HEK293 (cell line): ENCODE data around the gene RNH1.

Experiments used
- GLI2 ChIP-seq: fragments of 450-650 bp; formaldehyde crosslinking; IDR thresholded peaks from 2 replicates; pipeline ENCODE4; 2017; ENCODE audit warnings: missing biosample characterization, missing genetic modification characterization, low read depth, borderline replicate concordance
- GLIS1 ChIP-seq: fragments of 450-650 bp; formaldehyde crosslinking; IDR thresholded peaks from 2 replicates; pipeline ENCODE4 v1.5.1; 2016; ENCODE audit warnings: missing biosample characterization, missing genetic modification characterization
- MYNN ChIP-seq: fragments of 450-650 bp; formaldehyde crosslinking; IDR thresholded peaks from 2 replicates; pipeline ENCODE4 v1.5.1; 2016; ENCODE audit warnings: missing biosample characterization, missing genetic modification characterization, borderline replicate concordance
- TCF7L2 ChIP-seq: IDR thresholded peaks from 2 replicates; pipeline ENCODE4 v1.6.1; 2011; ENCODE audit warnings: low read depth, mild to moderate bottlenecking, inconsistent platforms, low read length, moderate library complexity, borderline replicate concordance
- YY1 ChIP-seq: fragments of 450-650 bp; formaldehyde crosslinking; IDR thresholded peaks from 2 replicates; pipeline ENCODE4 v1.5.1; 2018; ENCODE audit warnings: missing biosample characterization, missing genetic modification characterization
- ZBTB20 ChIP-seq: fragments of 450-650 bp; formaldehyde crosslinking; IDR thresholded peaks from 2 replicates; pipeline ENCODE4 v1.5.1; 2016; ENCODE audit warnings: missing biosample characterization, missing genetic modification characterization
- ZFP41 ChIP-seq: fragments of 450-650 bp; formaldehyde crosslinking; IDR thresholded peaks from 2 replicates; pipeline ENCODE4 v1.5.1; 2016; ENCODE audit warnings: missing biosample characterization, missing genetic modification characterization, borderline replicate concordance
- ZNF138 ChIP-seq: fragments of 450-650 bp; formaldehyde crosslinking; IDR thresholded peaks from 2 replicates; pipeline ENCODE4 v1.5.1; 2016; ENCODE audit warnings: missing biosample characterization, missing genetic modification characterization, borderline replicate concordance
- ZNF266 ChIP-seq: fragments of 450-650 bp; formaldehyde crosslinking; IDR thresholded peaks from 2 replicates; pipeline ENCODE4 v1.5.1; 2016; ENCODE audit warnings: missing biosample characterization, missing genetic modification characterization, low read depth
- ZNF324 ChIP-seq: fragments of 450-650 bp; formaldehyde crosslinking; IDR thresholded peaks from 2 replicates; pipeline ENCODE4 v1.5.1; 2016; ENCODE audit warnings: missing biosample characterization, missing genetic modification characterization
- ZNF473 ChIP-seq: fragments of 450-650 bp; formaldehyde crosslinking; IDR thresholded peaks from 2 replicates; pipeline ENCODE4 v1.5.1; 2017; ENCODE audit warnings: missing biosample characterization, missing genetic modification characterization
- ZNF521 ChIP-seq: fragments of 450-650 bp; formaldehyde crosslinking; IDR thresholded peaks from 2 replicates; pipeline ENCODE4 v1.5.1; 2017; ENCODE audit warnings: missing biosample characterization, mild to moderate bottlenecking, missing genetic modification characterization
- ZNF560 ChIP-seq: fragments of 450-650 bp; formaldehyde crosslinking; IDR thresholded peaks from 2 replicates; pipeline ENCODE4 v1.5.1; 2017; ENCODE audit warnings: missing biosample characterization, missing genetic modification characterization, borderline replicate concordance
- ZNF658 ChIP-seq: fragments of 450-650 bp; formaldehyde crosslinking; IDR thresholded peaks from 2 replicates; pipeline ENCODE4; 2016; ENCODE audit warnings: missing biosample characterization, missing genetic modification characterization
- ZNF701 ChIP-seq: fragments of 450-650 bp; formaldehyde crosslinking; IDR thresholded peaks from 2 replicates; pipeline ENCODE4 v1.5.1; 2016; ENCODE audit warnings: missing biosample characterization, missing genetic modification characterization
- ZNF777 ChIP-seq: fragments of 450-650 bp; formaldehyde crosslinking; IDR thresholded peaks from 2 replicates; pipeline ENCODE4 v1.5.1; 2017; ENCODE audit warnings: missing biosample characterization, missing genetic modification characterization, borderline replicate concordance
- ZXDB ChIP-seq: fragments of 450-650 bp; formaldehyde crosslinking; IDR thresholded peaks from 2 replicates; pipeline ENCODE4 v1.5.1; 2016; ENCODE audit warnings: missing biosample characterization, missing genetic modification characterization
- TF ChIP-seq, protein P1 (sequence below): fragments of 450-650 bp; formaldehyde crosslinking; IDR thresholded peaks from 2 replicates; pipeline ENCODE4 v1.5.1; 2016; ENCODE audit warnings: missing biosample characterization, missing genetic modification characterization
- TF ChIP-seq, protein P2 (sequence below): fragments of 450-650 bp; formaldehyde crosslinking; IDR thresholded peaks from 2 replicates; pipeline ENCODE4 v1.5.1; 2016; ENCODE audit warnings: missing biosample characterization, missing genetic modification characterization
- TF ChIP-seq, protein P3 (sequence below): sonication (generic); formaldehyde crosslinking; IDR thresholded peaks from 2 replicates; pipeline ENCODE4 v1.8.1; 2022; ENCODE audit warnings: mild to moderate bottlenecking, moderate library complexity, missing genetic modification reagents
- TF ChIP-seq, protein P4 (sequence below): fragments of 450-650 bp; formaldehyde crosslinking; IDR thresholded peaks from 2 replicates; pipeline ENCODE4 v1.5.1; 2016; ENCODE audit warnings: missing biosample characterization, missing genetic modification characterization
- TF ChIP-seq, protein P5 (sequence below): fragments of 450-650 bp; formaldehyde crosslinking; IDR thresholded peaks from 2 replicates; pipeline ENCODE4 v1.5.1; 2016; ENCODE audit warnings: missing biosample characterization, missing genetic modification characterization, low read depth
- TF ChIP-seq, protein P6 (sequence below): fragments of 450-650 bp; formaldehyde crosslinking; IDR thresholded peaks from 2 replicates; pipeline ENCODE4 v1.5.1; 2016; ENCODE audit warnings: missing biosample characterization, missing genetic modification characterization
- TF ChIP-seq, protein P7 (sequence below): fragments of 450-650 bp; formaldehyde crosslinking; IDR thresholded peaks from 2 replicates; pipeline ENCODE4 v1.5.0; 2017; ENCODE audit warnings: missing biosample characterization, missing genetic modification characterization, borderline replicate concordance

RNH1 gene

DNA sequence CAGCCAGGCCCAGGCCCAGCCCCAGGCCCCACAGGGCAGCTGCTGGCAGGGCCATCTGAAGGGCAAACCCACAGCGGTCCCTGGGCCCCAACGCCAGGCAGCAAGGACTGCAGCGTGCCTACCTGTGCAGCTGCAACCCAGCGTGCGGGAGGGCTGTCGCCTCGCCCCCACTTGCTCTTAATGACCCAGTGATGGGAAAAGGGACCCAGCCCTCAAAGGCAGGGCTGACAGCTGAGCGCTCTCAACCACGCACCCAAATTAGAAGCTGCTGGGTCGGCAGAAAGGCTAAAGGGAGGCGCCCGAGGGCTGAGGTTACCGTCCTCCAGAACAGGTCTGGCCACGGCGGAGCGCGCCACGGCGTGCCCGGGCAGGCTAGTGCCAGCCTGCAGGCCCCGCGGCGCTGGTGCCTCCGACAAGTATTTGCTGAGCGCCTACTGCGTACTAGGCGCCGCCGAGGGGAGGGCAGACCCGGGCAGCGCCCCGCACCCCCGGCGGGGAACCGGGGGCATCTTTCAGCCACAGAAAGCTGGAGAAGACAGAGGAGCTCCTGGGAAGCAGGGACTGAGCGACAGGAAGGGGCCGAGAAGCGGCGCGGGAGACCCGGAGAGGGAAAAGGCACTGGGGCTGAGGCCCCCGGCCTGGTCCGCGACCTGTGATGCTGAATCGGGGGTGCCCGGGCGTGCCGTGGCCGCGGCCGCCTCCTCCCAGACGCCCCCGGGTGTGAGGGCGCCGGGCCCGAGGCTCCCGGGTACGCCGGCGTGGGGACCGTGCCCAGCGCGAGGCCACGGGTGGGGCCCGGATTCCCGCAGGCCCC lies 27.6 kb upstream of the RNH1 start (continued):
- TF ChIP-seq TCF7L2 (no peak), ZNF521 (tag by site-specific recombination) (no peak), ZNF138 (tag by site-specific recombination) (no peak), MYNN (no peak), ZNF701 (no peak), YY1 (tag by site-specific recombination) (no peak), ZXDB (tag by site-specific recombination) (no peak), ZNF324 (tag by site-specific recombination) (no peak), GLIS1 (tag by site-specific recombination) (no peak), ZFP41 (no peak), GLI2 (tag by site-specific recombination) (no peak), ZNF266 (tag by site-specific recombination) (no peak), ZBTB20 (tag by site-specific recombination) (peak; percentile 66; the same call in 1 of the 2 replicates), ZNF658 (tag by site-specific recombination) (no peak), ZNF560 (no peak), ZNF473 (tag by site-specific recombination) (no peak), ZNF777 (tag by site-specific recombination) (no peak)
- TF ChIP-seq, protein P1, sequence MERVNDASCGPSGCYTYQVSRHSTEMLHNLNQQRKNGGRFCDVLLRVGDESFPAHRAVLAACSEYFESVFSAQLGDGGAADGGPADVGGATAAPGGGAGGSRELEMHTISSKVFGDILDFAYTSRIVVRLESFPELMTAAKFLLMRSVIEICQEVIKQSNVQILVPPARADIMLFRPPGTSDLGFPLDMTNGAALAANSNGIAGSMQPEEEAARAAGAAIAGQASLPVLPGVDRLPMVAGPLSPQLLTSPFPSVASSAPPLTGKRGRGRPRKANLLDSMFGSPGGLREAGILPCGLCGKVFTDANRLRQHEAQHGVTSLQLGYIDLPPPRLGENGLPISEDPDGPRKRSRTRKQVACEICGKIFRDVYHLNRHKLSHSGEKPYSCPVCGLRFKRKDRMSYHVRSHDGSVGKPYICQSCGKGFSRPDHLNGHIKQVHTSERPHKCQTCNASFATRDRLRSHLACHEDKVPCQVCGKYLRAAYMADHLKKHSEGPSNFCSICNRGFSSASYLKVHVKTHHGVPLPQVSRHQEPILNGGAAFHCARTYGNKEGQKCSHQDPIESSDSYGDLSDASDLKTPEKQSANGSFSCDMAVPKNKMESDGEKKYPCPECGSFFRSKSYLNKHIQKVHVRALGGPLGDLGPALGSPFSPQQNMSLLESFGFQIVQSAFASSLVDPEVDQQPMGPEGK (tag by site-specific recombination), result peak; percentile 73
- TF ChIP-seq, protein P2, sequence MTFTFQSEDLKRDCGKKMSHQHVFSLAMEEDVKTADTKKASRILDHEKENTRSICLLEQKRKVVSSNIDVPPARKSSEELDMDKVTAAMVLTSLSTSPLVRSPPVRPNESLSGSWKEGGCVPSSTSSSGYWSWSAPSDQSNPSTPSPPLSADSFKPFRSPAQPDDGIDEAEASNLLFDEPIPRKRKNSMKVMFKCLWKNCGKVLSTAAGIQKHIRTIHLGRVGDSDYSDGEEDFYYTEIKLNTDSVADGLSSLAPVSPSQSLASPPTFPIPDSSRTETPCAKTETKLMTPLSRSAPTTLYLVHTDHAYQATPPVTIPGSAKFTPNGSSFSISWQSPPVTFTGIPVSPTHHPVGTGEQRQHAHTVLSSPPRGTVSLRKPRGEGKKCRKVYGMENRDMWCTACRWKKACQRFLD (tag by site-specific recombination), result no peak
- TF ChIP-seq, protein P3, sequence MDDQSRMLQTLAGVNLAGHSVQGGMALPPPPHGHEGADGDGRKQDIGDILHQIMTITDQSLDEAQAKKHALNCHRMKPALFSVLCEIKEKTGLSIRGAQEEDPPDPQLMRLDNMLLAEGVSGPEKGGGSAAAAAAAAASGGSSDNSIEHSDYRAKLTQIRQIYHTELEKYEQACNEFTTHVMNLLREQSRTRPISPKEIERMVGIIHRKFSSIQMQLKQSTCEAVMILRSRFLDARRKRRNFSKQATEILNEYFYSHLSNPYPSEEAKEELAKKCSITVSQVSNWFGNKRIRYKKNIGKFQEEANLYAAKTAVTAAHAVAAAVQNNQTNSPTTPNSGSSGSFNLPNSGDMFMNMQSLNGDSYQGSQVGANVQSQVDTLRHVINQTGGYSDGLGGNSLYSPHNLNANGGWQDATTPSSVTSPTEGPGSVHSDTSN (CRISPR knock-in tag), result no peak; the same call in 1 of the 2 replicates
- TF ChIP-seq, protein P4, sequence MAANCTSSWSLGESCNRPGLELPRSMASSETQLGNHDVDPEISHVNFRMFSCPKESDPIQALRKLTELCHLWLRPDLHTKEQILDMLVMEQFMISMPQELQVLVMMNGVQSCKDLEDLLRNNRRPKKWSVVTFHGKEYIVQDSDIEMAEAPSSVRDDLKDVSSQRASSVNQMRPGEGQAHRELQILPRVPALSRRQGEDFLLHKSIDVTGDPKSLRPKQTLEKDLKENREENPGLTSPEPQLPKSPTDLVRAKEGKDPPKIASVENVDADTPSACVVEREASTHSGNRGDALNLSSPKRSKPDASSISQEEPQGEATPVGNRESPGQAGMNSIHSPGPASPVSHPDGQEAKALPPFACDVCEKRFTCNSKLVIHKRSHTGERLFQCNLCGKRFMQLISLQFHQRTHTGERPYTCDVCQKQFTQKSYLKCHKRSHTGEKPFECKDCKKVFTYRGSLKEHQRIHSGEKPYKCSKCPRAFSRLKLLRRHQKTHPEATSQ (tag by site-specific recombination), result no peak
- TF ChIP-seq, protein P5, sequence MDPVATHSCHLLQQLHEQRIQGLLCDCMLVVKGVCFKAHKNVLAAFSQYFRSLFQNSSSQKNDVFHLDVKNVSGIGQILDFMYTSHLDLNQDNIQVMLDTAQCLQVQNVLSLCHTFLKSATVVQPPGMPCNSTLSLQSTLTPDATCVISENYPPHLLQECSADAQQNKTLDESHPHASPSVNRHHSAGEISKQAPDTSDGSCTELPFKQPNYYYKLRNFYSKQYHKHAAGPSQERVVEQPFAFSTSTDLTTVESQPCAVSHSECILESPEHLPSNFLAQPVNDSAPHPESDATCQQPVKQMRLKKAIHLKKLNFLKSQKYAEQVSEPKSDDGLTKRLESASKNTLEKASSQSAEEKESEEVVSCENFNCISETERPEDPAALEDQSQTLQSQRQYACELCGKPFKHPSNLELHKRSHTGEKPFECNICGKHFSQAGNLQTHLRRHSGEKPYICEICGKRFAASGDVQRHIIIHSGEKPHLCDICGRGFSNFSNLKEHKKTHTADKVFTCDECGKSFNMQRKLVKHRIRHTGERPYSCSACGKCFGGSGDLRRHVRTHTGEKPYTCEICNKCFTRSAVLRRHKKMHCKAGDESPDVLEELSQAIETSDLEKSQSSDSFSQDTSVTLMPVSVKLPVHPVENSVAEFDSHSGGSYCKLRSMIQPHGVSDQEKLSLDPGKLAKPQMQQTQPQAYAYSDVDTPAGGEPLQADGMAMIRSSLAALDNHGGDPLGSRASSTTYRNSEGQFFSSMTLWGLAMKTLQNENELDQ (tag by site-specific recombination), result no peak
- TF ChIP-seq, protein P6, sequence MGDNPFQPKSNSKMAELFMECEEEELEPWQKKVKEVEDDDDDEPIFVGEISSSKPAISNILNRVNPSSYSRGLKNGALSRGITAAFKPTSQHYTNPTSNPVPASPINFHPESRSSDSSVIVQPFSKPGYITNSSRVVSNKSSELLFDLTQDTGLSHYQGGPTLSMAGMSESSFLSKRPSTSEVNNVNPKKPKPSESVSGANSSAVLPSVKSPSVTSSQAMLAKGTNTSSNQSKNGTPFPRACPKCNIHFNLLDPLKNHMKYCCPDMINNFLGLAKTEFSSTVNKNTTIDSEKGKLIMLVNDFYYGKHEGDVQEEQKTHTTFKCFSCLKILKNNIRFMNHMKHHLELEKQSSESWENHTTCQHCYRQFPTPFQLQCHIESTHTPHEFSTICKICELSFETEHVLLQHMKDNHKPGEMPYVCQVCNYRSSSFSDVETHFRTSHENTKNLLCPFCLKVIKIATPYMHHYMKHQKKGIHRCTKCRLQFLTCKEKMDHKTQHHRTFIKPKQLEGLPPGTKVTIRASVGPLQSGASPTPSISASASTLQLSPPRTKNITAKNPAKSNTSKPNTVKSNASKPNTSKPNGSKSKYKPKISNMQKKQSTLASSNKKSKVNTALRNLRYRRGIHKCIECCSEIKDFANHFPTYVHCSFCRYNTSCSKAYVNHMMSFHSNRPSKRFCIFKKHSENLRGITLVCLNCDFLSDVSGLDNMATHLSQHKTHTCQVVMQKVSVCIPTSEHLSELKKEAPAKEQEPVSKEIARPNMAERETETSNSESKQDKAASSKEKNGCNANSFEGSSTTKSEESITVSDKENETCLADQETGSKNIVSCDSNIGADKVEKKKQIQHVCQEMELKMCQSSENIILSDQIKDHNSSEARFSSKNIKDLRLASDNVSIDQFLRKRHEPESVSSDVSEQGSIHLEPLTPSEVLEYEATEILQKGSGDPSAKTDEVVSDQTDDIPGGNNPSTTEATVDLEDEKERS (tag by site-specific recombination), result no peak
- TF ChIP-seq, protein P7, sequence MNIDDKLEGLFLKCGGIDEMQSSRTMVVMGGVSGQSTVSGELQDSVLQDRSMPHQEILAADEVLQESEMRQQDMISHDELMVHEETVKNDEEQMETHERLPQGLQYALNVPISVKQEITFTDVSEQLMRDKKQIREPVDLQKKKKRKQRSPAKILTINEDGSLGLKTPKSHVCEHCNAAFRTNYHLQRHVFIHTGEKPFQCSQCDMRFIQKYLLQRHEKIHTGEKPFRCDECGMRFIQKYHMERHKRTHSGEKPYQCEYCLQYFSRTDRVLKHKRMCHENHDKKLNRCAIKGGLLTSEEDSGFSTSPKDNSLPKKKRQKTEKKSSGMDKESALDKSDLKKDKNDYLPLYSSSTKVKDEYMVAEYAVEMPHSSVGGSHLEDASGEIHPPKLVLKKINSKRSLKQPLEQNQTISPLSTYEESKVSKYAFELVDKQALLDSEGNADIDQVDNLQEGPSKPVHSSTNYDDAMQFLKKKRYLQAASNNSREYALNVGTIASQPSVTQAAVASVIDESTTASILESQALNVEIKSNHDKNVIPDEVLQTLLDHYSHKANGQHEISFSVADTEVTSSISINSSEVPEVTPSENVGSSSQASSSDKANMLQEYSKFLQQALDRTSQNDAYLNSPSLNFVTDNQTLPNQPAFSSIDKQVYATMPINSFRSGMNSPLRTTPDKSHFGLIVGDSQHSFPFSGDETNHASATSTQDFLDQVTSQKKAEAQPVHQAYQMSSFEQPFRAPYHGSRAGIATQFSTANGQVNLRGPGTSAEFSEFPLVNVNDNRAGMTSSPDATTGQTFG (tag by site-specific recombination), result no peak
